Calu3 (cell line): ENCODE measurements around the gene DNAH1. TPM values are rescaled to one million over a fixed set of nuclear protein-coding genes. Genes with fewer than 3 reads are reported as not detected.

ENCODE experiments used
- BruUV-seq: library from RNA; stranded (reverse); fragments of 400-500 nt; replicated peaks from 2 replicates; lab custom pipeline; 2021; lab: Mats Ljungman, UMichigan
- CTCF ChIA-PET: fragments of 300-600 bp; sonication (Branson Sonifier 250); formaldehyde crosslinking; loops from one replicate; lab custom pipeline; 2022; ENCODE audit warnings: antibody characterized with exemption; lab: Charles Lee
- DNase-seq: peaks from one replicate; pipeline ENCODE4 v3.0.0; 2022
- H3K27ac Mint-ChIP-seq: one replicate; pipeline ENCODE4 v1.8.0; 2022; ENCODE audit warnings: mixed read lengths; ENCODE audit not compliant: unreplicated experiment
- H3K27me3 Mint-ChIP-seq: one replicate; pipeline ENCODE4 v1.8.0; 2022; ENCODE audit warnings: mixed read lengths; ENCODE audit not compliant: unreplicated experiment
- H3K36me3 Mint-ChIP-seq: one replicate; pipeline ENCODE4 v1.8.0; 2022; ENCODE audit warnings: mild to moderate bottlenecking, moderate library complexity, mixed read lengths; ENCODE audit not compliant: insufficient read depth, unreplicated experiment
- H3K4me1 Mint-ChIP-seq: one replicate; pipeline ENCODE4 v1.8.0; 2022; ENCODE audit warnings: mild to moderate bottlenecking, low read depth, mixed read lengths; ENCODE audit not compliant: unreplicated experiment
- H3K4me3 Mint-ChIP-seq: one replicate; pipeline ENCODE4 v1.8.0; 2022; ENCODE audit warnings: mild to moderate bottlenecking, low read depth, moderate library complexity, mixed read lengths; ENCODE audit not compliant: unreplicated experiment
- H3K9me3 Mint-ChIP-seq: one replicate; pipeline ENCODE4 v1.8.0; 2022; ENCODE audit warnings: low read depth, mixed read lengths; ENCODE audit not compliant: unreplicated experiment
- CTCF ChIP-seq: fragments of 200-600 bp; IDR thresholded peaks from one replicate; pipeline ENCODE4 v1.8.0; 2022; ENCODE audit warnings: antibody characterized with exemption; ENCODE audit not compliant: unreplicated experiment
- intact Hi-C: fragments of 100-400 bp; cut with micrococcal nuclease; formaldehyde crosslinking; loops from one replicate; pipeline ENCODE4 v1.10.0; 2022; ENCODE audit not compliant: unreplicated experiment
- total RNA-seq: library from RNA; stranded (reverse); gene quantifications from 2 replicates; pipeline ENCODE4 v1.2.3, GENCODE V29; 2022

DNAH1 gene
- total RNA-seq, 1 experiment from 2014 or later, result 13.1 TPM

GRCh38 chr3:52299879-52300611 lies 16.1 kb upstream of the DNAH1 start:
- Mint-ChIP-seq H3K27ac (no peak overlapping the region), H3K4me3 (no peak overlapping the region), H3K9me3 (no peaks in the 10 kb centered on the region), H3K27me3 (no peaks in the 10 kb centered on the region), H3K36me3 (peaks cover 5% of the 10 kb centered on the region), H3K4me1 (no peaks in the 10 kb centered on the region)
- no peak for DNase-seq
- CTCF ChIA-PET, result interaction anchor here (0.6 to 0.7 kb wide), 3 partner anchors 30 to 47 kb away, joined by 3 read pairs; no protein-coding TSS in a partner anchor
- intact Hi-C loops, result no loop called here
- BruUV-seq, result no TSS peak
- no peak for TF ChIP-seq CTCF

GRCh38 chr3:52302426-52303145 lies 13.5 kb upstream of the DNAH1 start:
- intact Hi-C loops, result no loop called here
- no TSS peak for BruUV-seq
- Mint-ChIP-seq H3K9me3 (no peaks in the 10 kb centered on the region), H3K36me3 (peaks cover 5% of the 10 kb centered on the region), H3K27me3 (no peaks in the 10 kb centered on the region), H3K27ac (no peak overlapping the region), H3K4me3 (no peak overlapping the region), H3K4me1 (no peaks in the 10 kb centered on the region)
- CTCF ChIA-PET, result no interaction called here
- no peak for TF ChIP-seq CTCF
- no peak for DNase-seq

DNA sequence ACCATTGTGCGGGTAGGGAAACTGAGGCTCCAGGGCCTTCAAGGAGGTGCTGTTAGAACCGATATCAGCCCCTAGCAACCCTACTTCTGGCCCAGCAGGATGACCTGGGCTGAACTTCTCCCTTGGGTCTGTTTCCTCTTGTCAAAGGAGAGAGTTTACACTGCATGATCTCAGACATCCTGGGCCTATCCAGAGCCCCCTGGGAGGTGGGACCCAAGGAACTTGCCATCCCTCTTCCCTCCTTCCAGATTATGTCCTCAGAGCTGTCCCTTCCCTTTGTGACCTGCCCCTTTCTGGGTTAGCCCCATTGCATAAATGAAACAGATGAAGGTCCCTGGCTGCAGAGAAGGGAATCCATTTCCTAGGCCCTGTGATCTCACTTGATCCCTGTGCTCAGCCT lies 12.3 kb upstream of the DNAH1 start:
- no peaks in the 10 kb centered on the region for H3K9me3 Mint-ChIP-seq
- no peak for TF ChIP-seq CTCF
- H3K36me3 Mint-ChIP-seq, result peaks cover 5% of the 10 kb centered on the region
- no peak for DNase-seq
- H3K27me3 Mint-ChIP-seq, result no peaks in the 10 kb centered on the region
- H3K4me1 Mint-ChIP-seq, result no peaks in the 10 kb centered on the region
- intact Hi-C loops, result no loop called here
- H3K4me3 Mint-ChIP-seq, result no peak overlapping the region
- H3K27ac Mint-ChIP-seq, result no peak overlapping the region
- CTCF ChIA-PET, result no interaction called here
- no TSS peak for BruUV-seq

DNA sequence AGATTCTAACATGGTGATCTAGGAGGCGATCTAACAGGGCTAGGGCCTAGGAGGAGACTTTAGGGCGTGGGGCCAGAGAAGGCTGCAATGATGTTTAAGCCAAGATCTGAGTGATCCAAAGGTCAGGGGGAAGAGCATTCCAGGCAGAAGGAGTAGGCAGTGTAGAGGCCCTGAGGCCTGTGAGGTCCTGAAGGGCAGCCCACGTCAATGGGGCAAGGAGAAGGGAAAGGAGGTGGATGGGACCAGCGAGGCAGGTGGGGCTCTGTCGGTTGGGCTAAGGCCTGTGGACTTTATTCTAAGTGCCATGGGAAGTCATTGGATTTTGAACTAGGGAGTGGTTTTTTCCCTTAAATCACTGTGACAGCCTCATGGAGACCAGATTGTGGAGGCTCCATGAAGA lies 10.2 kb upstream of the DNAH1 start:
- H3K4me1 Mint-ChIP-seq, result no peaks in the 10 kb centered on the region
- no TSS peak for BruUV-seq
- no peaks in the 10 kb centered on the region for H3K36me3 Mint-ChIP-seq
- H3K9me3 Mint-ChIP-seq, result no peaks in the 10 kb centered on the region
- DNase-seq, result no peak
- no peak overlapping the region for H3K4me3 Mint-ChIP-seq
- H3K27ac Mint-ChIP-seq, result no peak overlapping the region
- no peak for TF ChIP-seq CTCF
- intact Hi-C loops, result no loop called here
- H3K27me3 Mint-ChIP-seq, result no peaks in the 10 kb centered on the region
- CTCF ChIA-PET, result no interaction called here
